Midbrain (tissue), 1 donor: Measurements from ENCODE around the gene E2F4.

Experiments used
- DNase-seq: peaks from one replicate; lab custom pipeline; 2025; lab: John Stamatoyannopoulos, UW

E2F4 gene

GRCh38 chr16:67235816-67236562 is 44.0 kb downstream of the E2F4 start:
- DNase-seq, result no peak

GRCh38 chr16:67236563-67237395 is 44.8 kb downstream of the E2F4 start:
- DNase-seq, result no peak

GRCh38 chr16:67237396-67238277 is 45.7 kb downstream of the E2F4 start:
- no peak for DNase-seq

- no peak for DNase-seq
Measured at GRCh38 chr16:67238278-67238575, 46.3 kb downstream of the E2F4 start.

- no peak for DNase-seq
Measured at GRCh38 chr16:67238806-67239470, 47.0 kb downstream of the E2F4 start.

- no peak for DNase-seq
Measured at GRCh38 chr16:67240506-67240905, 48.6 kb downstream of the E2F4 start.

GRCh38 chr16:67241008-67241900 is 49.3 kb downstream of the E2F4 start:
- peak; percentile 29 for DNase-seq

GRCh38 chr16:67242138-67242730 is 50.3 kb downstream of the E2F4 start:
- no peak for DNase-seq

- no peak for DNase-seq
Measured at GRCh38 chr16:67243481-67243880, 51.5 kb downstream of the E2F4 start.

GRCh38 chr16:67244387-67245185 is 52.6 kb downstream of the E2F4 start:
- peak; percentile 50 for DNase-seq

- no peak for DNase-seq
Measured at GRCh38 chr16:67245186-67245585, 53.2 kb downstream of the E2F4 start.

GRCh38 chr16:67245674-67246080 is 53.7 kb downstream of the E2F4 start:
- DNase-seq, result no peak

- peak; percentile 60 for DNase-seq
Measured at GRCh38 chr16:67246081-67246755, 54.3 kb downstream of the E2F4 start.

- no peak for DNase-seq
Measured at GRCh38 chr16:67246756-67247191, 54.8 kb downstream of the E2F4 start.

- DNase-seq, result peak; percentile 88
Measured at GRCh38 chr16:67247192-67248072, 55.5 kb downstream of the E2F4 start, which contains the start of gene FHOD1. FHOD1 (minus strand) TSS chr16:67247481; CDS start chr16:67247410, 71 bp downstream.

GRCh38 chr16:67248073-67248400 is 56.1 kb downstream of the E2F4 start:
- no peak for DNase-seq
